Measurements from ENCODE around the gene PLCG1.
"Not testable (repeated sequence)": the region's sequence is repeated elsewhere in the genome, so short reads cannot be mapped to it uniquely, and the experiment has no call there.

PLCG1 gene

GRCh38 chr20:41136680-41137613, at the start of gene PLCG1:
Gene PLCG1, plus strand, starts transcription at chr20:41137543. Its CDS starts 99 bp downstream, at chr20:41137642.
- peak; percentile 96 for DNase-seq

GRCh38 chr20:41087777-41088176, 49.6 kb upstream of the PLCG1 start:
- no peak for DNase-seq

- DNase-seq = no peak
Observed at GRCh38 chr20:41089555-41089954, 47.8 kb upstream of the PLCG1 start.

- no peak for DNase-seq
Observed at GRCh38 chr20:41091927-41092326, 45.4 kb upstream of the PLCG1 start.

- no peak for DNase-seq
Observed at GRCh38 chr20:41094353-41095055, 42.8 kb upstream of the PLCG1 start.

- peak; percentile 47 for DNase-seq
Observed at GRCh38 chr20:41095110-41095969, 42.0 kb upstream of the PLCG1 start.

GRCh38 chr20:41098703-41099250, 38.6 kb upstream of the PLCG1 start:
- DNase-seq = no peak

GRCh38 chr20:41100001-41100480, 37.3 kb upstream of the PLCG1 start:
- DNase-seq = no peak

- DNase-seq = no peak
Observed at GRCh38 chr20:41101660-41102059, 35.7 kb upstream of the PLCG1 start.

GRCh38 chr20:41108531-41108930, 28.8 kb upstream of the PLCG1 start:
- DNase-seq = no peak

GRCh38 chr20:41110012-41110411, 27.3 kb upstream of the PLCG1 start:
- no peak for DNase-seq

- DNase-seq = no peak
Observed at GRCh38 chr20:41110930-41111577, 26.3 kb upstream of the PLCG1 start.

- no peak for DNase-seq
Observed at GRCh38 chr20:41111578-41111951, 25.8 kb upstream of the PLCG1 start.

GRCh38 chr20:41116282-41116956, 20.9 kb upstream of the PLCG1 start:
- no peak for DNase-seq

- not testable (repeated sequence) for DNase-seq
Observed at GRCh38 chr20:41118159-41118558, 19.2 kb upstream of the PLCG1 start.

- no peak for DNase-seq
Observed at GRCh38 chr20:41118632-41119031, 18.7 kb upstream of the PLCG1 start.

- DNase-seq = no peak
Observed at GRCh38 chr20:41119614-41120561, 17.5 kb upstream of the PLCG1 start.

- no peak for DNase-seq
Observed at GRCh38 chr20:41121399-41121798, 15.9 kb upstream of the PLCG1 start.

GRCh38 chr20:41123631-41124030, 13.7 kb upstream of the PLCG1 start:
- no peak for DNase-seq

GRCh38 chr20:41124451-41125094, 12.8 kb upstream of the PLCG1 start:
- no peak for DNase-seq

Data from retina (tissue), 1 donor.